ENCODE data around the gene AFF1. TPM values are rescaled to one million over a fixed set of nuclear protein-coding genes. Genes with fewer than 3 reads are reported as not detected.
"Not testable (repeated sequence)": the region's sequence is repeated elsewhere in the genome, so short reads cannot be mapped to it uniquely, and the experiment has no call there.

The AFF1 gene
- total RNA-seq, 3 donors from 2014 or later (not counting 1 experiment from before 2014, with no cell fraction given) = 87.9 to 93.4 (median 91.7) TPM

DNA sequence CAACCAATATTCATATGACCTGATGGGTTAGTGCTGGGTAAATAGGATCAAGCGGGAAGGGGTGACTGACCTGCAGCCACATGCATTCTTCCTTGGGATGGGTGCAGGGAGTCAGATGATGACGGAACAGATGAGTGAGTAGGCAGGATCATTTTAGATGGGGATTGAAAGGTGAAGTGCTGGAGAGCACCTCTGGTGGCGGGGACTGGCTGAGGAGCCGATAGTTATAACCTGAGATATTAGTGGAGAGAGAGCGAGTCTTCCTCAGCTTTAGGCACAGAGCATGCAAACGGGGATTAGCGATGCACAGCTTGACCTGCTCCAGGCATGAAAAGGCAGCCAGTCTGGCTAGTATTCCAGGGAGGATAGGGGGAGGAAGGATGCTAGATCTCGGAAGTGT lies 99.1 kb downstream of the AFF1 start:
- Mint-ChIP-seq H3K27me3 (ENCODE audit: low read depth in 2 of 2) (no peaks in the 10 kb centered on the region), H3K9me3 (no peaks in the 10 kb centered on the region), H3K4me3 (no peak overlapping the region), H3K4me1 (peaks cover 38 to 51% of the 10 kb centered on the region in 2 donors), H3K36me3 (no peaks in the 10 kb centered on the region), H3K27ac (no peak overlapping the region)
- Histone ChIP-seq H3K9me3 (ENCODE audit: control insufficient read depth, insufficient read depth, low read length) (no peaks in the 10 kb centered on the region), H3K27me3 (ENCODE audit: control insufficient read depth, insufficient read depth, low read length) (no peaks in the 10 kb centered on the region), H3K4me3 (ENCODE audit: low read length) (no peak overlapping the region), H3K36me3 (ENCODE audit: control insufficient read depth, insufficient read depth, low read length) (no peaks in the 10 kb centered on the region), H3K4me1 (ENCODE audit: control insufficient read depth, insufficient read depth, low read length) (peaks cover 3% of the 10 kb centered on the region), H3K27ac (ENCODE audit: low read length) (no peak overlapping the region)
- DNase-seq = no peak
- no peak for ATAC-seq
- intact Hi-C loops (cut with micrococcal nuclease) = no loop called here
- WGBS (ENCODE audit: insufficient coverage) = 96% methylated on average over 8 of the region's 8 CpGs
- TF ChIP-seq, protein P1, sequence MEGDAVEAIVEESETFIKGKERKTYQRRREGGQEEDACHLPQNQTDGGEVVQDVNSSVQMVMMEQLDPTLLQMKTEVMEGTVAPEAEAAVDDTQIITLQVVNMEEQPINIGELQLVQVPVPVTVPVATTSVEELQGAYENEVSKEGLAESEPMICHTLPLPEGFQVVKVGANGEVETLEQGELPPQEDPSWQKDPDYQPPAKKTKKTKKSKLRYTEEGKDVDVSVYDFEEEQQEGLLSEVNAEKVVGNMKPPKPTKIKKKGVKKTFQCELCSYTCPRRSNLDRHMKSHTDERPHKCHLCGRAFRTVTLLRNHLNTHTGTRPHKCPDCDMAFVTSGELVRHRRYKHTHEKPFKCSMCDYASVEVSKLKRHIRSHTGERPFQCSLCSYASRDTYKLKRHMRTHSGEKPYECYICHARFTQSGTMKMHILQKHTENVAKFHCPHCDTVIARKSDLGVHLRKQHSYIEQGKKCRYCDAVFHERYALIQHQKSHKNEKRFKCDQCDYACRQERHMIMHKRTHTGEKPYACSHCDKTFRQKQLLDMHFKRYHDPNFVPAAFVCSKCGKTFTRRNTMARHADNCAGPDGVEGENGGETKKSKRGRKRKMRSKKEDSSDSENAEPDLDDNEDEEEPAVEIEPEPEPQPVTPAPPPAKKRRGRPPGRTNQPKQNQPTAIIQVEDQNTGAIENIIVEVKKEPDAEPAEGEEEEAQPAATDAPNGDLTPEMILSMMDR (IDR thresholded peaks at IDR 0.05) = no peak

DNA sequence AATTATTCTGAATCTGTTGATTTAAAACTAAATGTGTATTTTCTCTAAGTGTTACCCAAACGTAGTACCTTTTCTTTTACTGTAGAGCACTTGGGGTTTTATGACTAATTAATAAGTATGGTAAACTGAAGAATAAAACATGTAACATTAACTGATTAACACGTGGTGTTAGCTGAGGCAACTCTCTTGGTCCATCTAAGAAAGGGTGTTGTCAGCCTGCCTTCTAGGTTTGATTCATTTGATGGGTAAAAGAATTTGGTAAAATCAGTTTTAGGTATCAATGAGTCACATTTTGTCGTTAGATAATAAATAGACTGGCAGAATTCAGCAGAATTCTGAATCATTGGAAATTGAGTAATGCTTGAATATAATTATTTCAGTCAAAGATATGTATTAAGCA lies 99.7 kb downstream of the AFF1 start:
- ATAC-seq (no peak), DNase-seq (no peak)
- Histone ChIP-seq H3K4me3 (ENCODE audit: low read length) (no peak overlapping the region), H3K27me3 (ENCODE audit: control insufficient read depth, insufficient read depth, low read length) (no peaks in the 10 kb centered on the region), H3K27ac (ENCODE audit: low read length) (no peak overlapping the region), H3K4me1 (ENCODE audit: control insufficient read depth, insufficient read depth, low read length) (peaks cover 3% of the 10 kb centered on the region), H3K9me3 (ENCODE audit: control insufficient read depth, insufficient read depth, low read length) (no peaks in the 10 kb centered on the region), H3K36me3 (ENCODE audit: control insufficient read depth, insufficient read depth, low read length) (no peaks in the 10 kb centered on the region)
- Mint-ChIP-seq H3K36me3 (no peaks in the 10 kb centered on the region), H3K9me3 (no peaks in the 10 kb centered on the region), H3K4me3 (no peak overlapping the region), H3K27ac (no peak overlapping the region), H3K27me3 (ENCODE audit: low read depth in 2 of 2) (no peaks in the 10 kb centered on the region), H3K4me1 (peaks cover 40 to 51% of the 10 kb centered on the region in 2 donors)
- intact Hi-C loops (cut with micrococcal nuclease) = no loop called here
- TF ChIP-seq, protein P1 (IDR thresholded peaks at IDR 0.05) = no peak
- 72% methylated on average over 2 of the region's 3 CpGs for WGBS (ENCODE audit: insufficient coverage)

DNA sequence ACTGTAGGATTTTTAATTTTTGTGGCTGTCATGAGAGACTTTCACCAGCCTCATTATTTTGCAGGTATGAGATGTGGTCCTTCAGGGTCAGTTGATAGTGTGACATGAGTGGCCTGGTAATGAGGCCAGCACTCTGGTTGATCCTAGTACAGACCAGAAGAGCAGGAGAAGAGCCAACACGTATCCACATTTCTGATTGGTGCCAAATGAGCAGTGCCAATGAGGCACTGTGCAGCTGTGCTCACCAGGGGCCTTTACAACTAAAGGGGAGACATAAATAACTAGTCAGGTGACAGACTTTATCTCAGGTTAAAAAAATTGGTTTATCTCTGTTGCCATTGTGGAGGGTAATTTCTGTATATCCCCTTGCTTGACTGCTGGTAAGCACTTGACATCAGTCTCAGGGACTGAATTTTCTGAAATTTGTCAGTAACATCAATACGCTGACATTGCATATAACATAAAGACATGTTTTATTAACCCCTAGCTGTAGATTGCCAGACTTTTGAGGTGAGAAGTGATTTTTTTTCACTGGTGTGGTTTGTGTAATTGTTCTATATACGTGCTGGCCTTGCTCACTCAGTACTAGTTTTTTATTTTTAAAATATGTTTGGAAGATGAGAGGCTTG lies 101.2 kb downstream of the AFF1 start:
- 68% methylated on average over 2 of the region's 3 CpGs for WGBS (ENCODE audit: insufficient coverage)
- Histone ChIP-seq H3K9me3 (ENCODE audit: control insufficient read depth, insufficient read depth, low read length) (no peaks in the 10 kb centered on the region), H3K4me1 (ENCODE audit: control insufficient read depth, insufficient read depth, low read length) (peaks cover 6% of the 10 kb centered on the region), H3K36me3 (ENCODE audit: control insufficient read depth, insufficient read depth, low read length) (no peaks in the 10 kb centered on the region), H3K27me3 (ENCODE audit: control insufficient read depth, insufficient read depth, low read length) (no peaks in the 10 kb centered on the region), H3K27ac (ENCODE audit: low read length) (no peak overlapping the region), H3K4me3 (ENCODE audit: low read length) (no peak overlapping the region)
- Mint-ChIP-seq H3K27ac (peak overlapping the region in 1 of 2 donors; percentile 69), H3K36me3 (no peaks in the 10 kb centered on the region), H3K27me3 (ENCODE audit: low read depth in 2 of 2) (no peaks in the 10 kb centered on the region), H3K4me3 (no peak overlapping the region), H3K9me3 (no peaks in the 10 kb centered on the region), H3K4me1 (peaks cover 41 to 51% of the 10 kb centered on the region in 2 donors)
- no peak for ATAC-seq
- intact Hi-C loops (cut with micrococcal nuclease) = no loop called here
- no peak for DNase-seq
- TF ChIP-seq, protein P1 (IDR thresholded peaks at IDR 0.05) = no peak

DNA sequence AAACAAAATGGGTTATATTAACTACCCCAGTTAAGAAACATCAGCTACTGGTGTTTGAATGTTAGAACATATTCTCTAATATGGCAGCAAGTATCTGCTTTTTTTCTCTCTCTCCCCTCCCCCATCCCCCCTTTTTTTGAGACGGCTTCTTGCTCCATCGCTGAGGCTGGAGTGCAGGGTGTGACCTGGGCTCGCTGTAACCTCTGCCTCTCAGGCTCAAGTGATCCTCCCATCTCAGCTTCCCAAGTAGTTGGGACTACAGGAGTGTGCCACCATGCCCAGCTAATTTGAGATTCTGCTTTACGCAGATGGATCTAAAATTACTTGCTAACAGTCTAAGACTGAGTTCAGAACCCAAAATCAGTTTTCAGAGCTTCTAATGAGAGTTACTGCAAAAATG lies 101.9 kb downstream of the AFF1 start:
- no peak overlapping the region for H3K4me3 ChIP-seq (ENCODE audit: low read length)
- peaks cover 12% of the 10 kb centered on the region for H3K4me1 ChIP-seq (ENCODE audit: control insufficient read depth, insufficient read depth, low read length)
- H3K27me3 ChIP-seq (ENCODE audit: control insufficient read depth, insufficient read depth, low read length) = no peaks in the 10 kb centered on the region
- no peaks in the 10 kb centered on the region for H3K9me3 Mint-ChIP-seq
- ATAC-seq (no peak), DNase-seq (no peak)
- peak overlapping the region in 1 of 2 donors; percentile 69 for H3K27ac Mint-ChIP-seq
- intact Hi-C loops (cut with micrococcal nuclease) = no loop called here
- H3K27ac ChIP-seq (ENCODE audit: low read length) = no peak overlapping the region
- TF ChIP-seq, protein P1 (IDR thresholded peaks at IDR 0.05) = no peak
- H3K36me3 Mint-ChIP-seq = no peaks in the 10 kb centered on the region
- H3K27me3 Mint-ChIP-seq (ENCODE audit: low read depth in 2 of 2) = no peaks in the 10 kb centered on the region
- no peaks in the 10 kb centered on the region for H3K9me3 ChIP-seq (ENCODE audit: control insufficient read depth, insufficient read depth, low read length)
- no peaks in the 10 kb centered on the region for H3K36me3 ChIP-seq (ENCODE audit: control insufficient read depth, insufficient read depth, low read length)
- H3K4me1 Mint-ChIP-seq = peaks cover 48 to 58% of the 10 kb centered on the region in 2 donors
- 86% methylated on average over 4 of the region's 4 CpGs for WGBS (ENCODE audit: insufficient coverage)
- no peak overlapping the region for H3K4me3 Mint-ChIP-seq

DNA sequence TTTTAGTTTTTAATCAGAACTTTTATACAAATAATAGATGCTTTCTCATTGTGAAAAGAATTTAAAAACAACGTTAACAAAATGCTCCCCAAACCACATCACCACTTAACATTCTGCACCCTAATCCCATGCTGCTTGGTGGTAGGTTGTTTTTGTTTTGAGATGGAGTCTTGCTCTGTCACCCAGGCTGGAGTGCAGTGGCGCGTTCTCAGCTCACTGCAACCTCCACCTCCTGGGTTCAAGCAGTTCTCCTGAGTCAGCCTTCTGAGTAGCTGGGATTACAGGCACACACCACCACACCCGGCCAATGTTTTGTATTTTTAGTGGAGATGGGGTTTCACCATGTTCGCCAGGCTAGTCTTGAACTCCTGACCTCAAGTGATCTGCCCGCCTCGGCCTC lies 102.4 kb downstream of the AFF1 start:
- H3K27ac ChIP-seq (ENCODE audit: low read length); ATAC-seq; H3K4me3 Mint-ChIP-seq; H3K36me3 Mint-ChIP-seq; H3K27me3 ChIP-seq (ENCODE audit: control insufficient read depth, insufficient read depth, low read length); H3K4me3 ChIP-seq (ENCODE audit: low read length); intact Hi-C loops (cut with micrococcal nuclease); H3K36me3 ChIP-seq (ENCODE audit: control insufficient read depth, insufficient read depth, low read length); DNase-seq; H3K9me3 Mint-ChIP-seq; H3K9me3 ChIP-seq (ENCODE audit: control insufficient read depth, insufficient read depth, low read length); H3K27me3 Mint-ChIP-seq (ENCODE audit: low read depth in 2 of 2): not testable (repeated sequence)
- H3K4me1 ChIP-seq (ENCODE audit: control insufficient read depth, insufficient read depth, low read length) = peaks cover 14% of the 10 kb centered on the region
- Mint-ChIP-seq H3K27ac (peak overlapping the region in 1 of 2 donors; percentile 69), H3K4me1 (peaks cover 53 to 63% of the 10 kb centered on the region in 2 donors)
- WGBS (ENCODE audit: insufficient coverage) = 92% methylated on average over 3 of the region's 7 CpGs

All from natural killer cell (primary cell).